GM12801 (cell line): ENCODE results near the gene RAB5B.

Source experiments
- CTCF ChIP-seq: IDR thresholded peaks from one replicate; pipeline ENCODE4 v1.5.1; 2011; ENCODE audit warnings: control low read depth; ENCODE audit not compliant: insufficient read length; ENCODE audit errors: extremely low read depth

Gene RAB5B

DNA sequence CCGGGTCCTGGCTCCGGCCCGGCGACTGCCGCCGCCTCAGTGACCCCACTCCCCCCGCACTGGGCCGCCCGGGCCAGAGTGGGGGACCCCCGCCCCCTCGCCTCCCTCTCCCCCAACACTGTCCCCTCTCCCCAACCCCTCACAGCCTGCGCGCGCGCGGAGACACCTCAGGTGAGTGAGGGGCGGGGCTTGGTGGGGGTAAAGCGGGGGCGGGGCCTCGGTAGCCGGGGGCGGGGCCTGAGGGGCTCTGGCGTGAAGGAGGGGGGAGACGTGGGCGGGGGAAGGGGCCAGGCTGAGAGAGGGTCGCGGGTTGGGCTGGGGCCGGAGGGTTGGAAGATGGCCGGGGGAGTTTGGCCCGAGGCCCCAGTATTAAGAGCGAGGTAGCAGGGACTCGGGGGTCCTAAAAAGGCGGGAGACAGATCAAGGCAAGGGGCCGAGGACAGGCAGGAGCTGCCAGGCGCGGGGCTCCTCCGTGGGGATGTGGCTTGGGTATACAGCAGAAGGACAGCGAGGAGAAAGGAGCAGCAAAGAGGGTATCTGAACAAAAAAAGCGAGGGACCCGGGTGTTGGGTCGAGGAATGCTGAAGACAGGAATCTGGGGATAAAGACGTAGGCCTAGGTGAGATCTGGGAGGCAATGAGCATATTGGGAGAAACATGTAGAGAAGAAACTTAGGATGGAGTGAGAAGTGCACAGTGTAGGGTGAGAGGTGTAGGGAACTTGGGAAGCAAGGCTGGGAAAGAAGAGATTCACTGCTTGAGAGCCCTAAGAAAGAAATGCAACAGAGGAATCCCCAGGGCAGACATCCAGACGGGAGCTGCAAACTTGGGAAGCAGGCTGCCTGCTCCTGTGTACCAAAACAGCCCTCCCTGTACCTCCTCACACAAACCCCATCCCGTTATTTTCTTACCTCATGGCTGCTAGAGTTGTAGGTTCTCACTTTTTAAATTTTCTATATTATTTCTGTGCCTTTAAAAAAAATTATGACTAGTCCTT lies 34.0 kb downstream of the RAB5B start:
- no peak for TF ChIP-seq CTCF

- no peak for TF ChIP-seq CTCF
These were observed 36.3 kb downstream of the RAB5B start for GRCh38 chr12:56010111-56010570.

GRCh38 chr12:56011509-56012090 lies 37.7 kb downstream of the RAB5B start:
- TF ChIP-seq CTCF: no peak

GRCh38 chr12:56013482-56013881 lies 39.6 kb downstream of the RAB5B start:
- TF ChIP-seq CTCF: no peak

GRCh38 chr12:56014205-56014604 lies 40.3 kb downstream of the RAB5B start:
- no peak for TF ChIP-seq CTCF

- TF ChIP-seq CTCF: no peak
These were observed 43.3 kb downstream of the RAB5B start for GRCh38 chr12:56017181-56017580.

GRCh38 chr12:56018356-56018755 lies 44.5 kb downstream of the RAB5B start:
- no peak for TF ChIP-seq CTCF
